H1 (cell line): Measurements from ENCODE around the gene CNOT6. TPM values are rescaled to one million over a fixed set of nuclear protein-coding genes. Genes with fewer than 3 reads are reported as not detected.

Source experiments
- CHD2 ChIP-seq: IDR thresholded peaks from 2 replicates; pipeline ENCODE4 v1.6.1; 2012; ENCODE audit warnings: low read length, improper control_type of control experiment
- EGR1 ChIP-seq: IDR thresholded peaks from 2 replicates; pipeline ENCODE4 v1.6.1; 2011; ENCODE audit warnings: low read depth, low read length, borderline replicate concordance
- EZH2 ChIP-seq: fragments of 200-600 bp; sonication (generic); IDR thresholded peaks from 2 replicates; pipeline ENCODE4 v1.7.1; 2012; ENCODE audit warnings: low read depth, mild to moderate bottlenecking, moderate library complexity, low read length, inconsistent platforms; ENCODE audit not compliant: severe bottlenecking
- HDAC6 ChIP-seq: IDR thresholded peaks from one replicate; pipeline ENCODE4 v1.7.1; 2012; ENCODE audit warnings: low read depth, mild to moderate bottlenecking, inconsistent platforms, low read length, moderate library complexity
- RAD21 ChIP-seq, 2 experiments: IDR thresholded peaks in 1 of 2; conservative IDR thresholded peaks in 1 of 2; 2 replicates each; pipeline ENCODE4 v1.6.1; 2011; ENCODE audit warnings: low read depth in 2 of 2, low read length in 2 of 2, improper control_type of control experiment in 1 of 2, inconsistent platforms in 1 of 2, mild to moderate bottlenecking in 1 of 2, moderate library complexity in 1 of 2
- RNF2 ChIP-seq: fragments of 200-900, 300-1000 bp; sonication (generic); IDR thresholded peaks from 2 replicates; pipeline ENCODE4 v1.7.1; 2016; ENCODE audit warnings: borderline replicate concordance, low read depth, mild to moderate bottlenecking, antibody characterized with exemption, low read length; ENCODE audit not compliant: poor library complexity, severe bottlenecking; ENCODE audit errors: missing control alignments
- polyA plus RNA-seq, 7 experiments: library from polyadenylated mRNA; depleted of rRNA in 3 of 7; stranded (reverse) in 5 of 7; unstranded in 2 of 7; fragments of >200 nt in 5 of 7; fragments of 200-250 nt in 2 of 7; gene quantifications; 1 replicate in 5 of 7; 2 replicates in 1 of 7; 4 replicates in 1 of 7; pipeline versions ENCODE4 v1.2.1 to v1.2.3, GENCODE V29; 2011 to 2013; ENCODE audit warnings: missing spikeins in 2 of 7, mixed read lengths in 2 of 7
- total RNA-seq: library from RNA; stranded (reverse); fragmentation: NEBNext Ultra II Directional; extraction: Animal tissue kit (Norgen Biotek cat#: 25700); gene quantifications from 2 replicates; pipeline ENCODE4 v1.2.1, GENCODE V29; 2021

The CNOT6 gene
- total and polyA plus RNA-seq, 2 of the 8 experiments (the other 6 are each of a cell fraction or from before 2014, with no cell fraction given): 10.7 to 45.4 TPM

DNA sequence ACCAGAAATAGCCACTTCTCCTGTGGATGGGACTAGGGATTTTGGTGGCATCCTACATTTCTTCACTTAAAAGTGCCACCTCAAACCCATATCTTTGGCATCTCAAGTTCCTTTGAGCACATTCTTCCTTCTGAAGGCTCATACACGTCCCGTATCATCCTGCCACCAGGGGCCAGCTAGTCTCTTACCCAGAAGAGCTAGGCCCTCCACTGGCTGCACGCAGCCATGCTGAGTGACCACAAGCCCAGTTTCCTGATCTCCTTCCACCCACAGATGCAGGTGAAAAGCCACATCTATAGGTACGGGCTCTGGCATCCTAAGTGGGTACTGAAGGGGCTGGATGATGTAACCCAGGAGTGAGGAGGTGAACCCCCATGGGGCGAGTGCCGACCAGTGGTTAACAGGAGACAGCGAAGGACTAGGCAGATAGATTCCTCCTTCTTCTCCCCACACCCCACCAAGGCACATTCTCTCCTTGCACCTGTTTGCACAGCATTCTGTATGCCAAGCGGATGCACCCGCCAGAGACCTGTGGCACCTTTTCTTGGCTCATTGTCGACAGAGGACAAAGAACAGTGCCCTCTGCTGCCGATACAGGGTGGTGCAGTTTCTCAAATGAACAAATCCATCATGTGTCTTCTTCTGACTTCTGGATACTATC is 111.5 kb downstream of the CNOT6 start (continued):
- TF ChIP-seq RAD21 (IDR thresholded peaks at IDR 0.05 in 1 of 2, conservative IDR thresholded peaks at IDR 0.05 in 1 of 2; ENCODE audit: low read depth in 2 of 2, low read length in 2 of 2) (peak; percentile 54 to 69), EGR1 (no peak), RNF2 (no peak), HDAC6 (no peak), EZH2 (no peak), CHD2 (no peak)
